Esophagus (tissue), 2 donors: ENCODE results near the gene MLLT3. TPM values are rescaled to one million over a fixed set of nuclear protein-coding genes. Genes with fewer than 3 reads are reported as not detected.

Source experiments
- H3K27ac ChIP-seq, 2 donors: one replicate each; pipeline ENCODE4 v1.5.1; 2013; ENCODE audit warnings: low read depth in 2 of 2, mild to moderate bottlenecking in 2 of 2, inconsistent platforms in 1 of 2, low read length in 1 of 2, moderate library complexity in 1 of 2
- H3K27me3 ChIP-seq, 2 donors: one replicate each; pipeline ENCODE4 v1.6.1; 2013; ENCODE audit warnings: low read length in 2 of 2, control low read depth in 1 of 2, mild to moderate bottlenecking in 1 of 2; ENCODE audit not compliant: insufficient read depth in 2 of 2, control insufficient read depth in 1 of 2
- H3K36me3 ChIP-seq, 2 donors: one replicate each; pipeline ENCODE4 v1.6.1; 2013; ENCODE audit warnings: low read length in 1 of 2; ENCODE audit not compliant: control insufficient read depth in 2 of 2, insufficient read depth in 2 of 2
- H3K4me1 ChIP-seq, 2 donors: one replicate each; pipeline ENCODE4 v1.6.1; 2013; ENCODE audit warnings: low read length in 1 of 2; ENCODE audit not compliant: control insufficient read depth in 2 of 2, insufficient read depth in 2 of 2
- H3K4me3 ChIP-seq, 2 donors: one replicate each; pipeline ENCODE4 v1.5.1; 2013; ENCODE audit warnings: low read length in 2 of 2, mild to moderate bottlenecking in 2 of 2, low read depth in 1 of 2, moderate library complexity in 1 of 2
- H3K9me3 ChIP-seq, 2 donors: one replicate each; pipeline ENCODE4 v1.6.1; 2013; ENCODE audit warnings: mild to moderate bottlenecking in 2 of 2, low read depth in 1 of 2, low read length in 1 of 2, moderate library complexity in 1 of 2; ENCODE audit not compliant: control insufficient read depth in 2 of 2, insufficient read depth in 1 of 2
- WGBS, 2 donors: extraction: QIAGEN DNeasy Blood & Tissue Kit; methylation state at CpG; one replicate each; pipeline ENCODE4 v1.1.7; 2013; 5-methylcytosine and 5-hydroxymethylcytosine counted together
- polyA plus RNA-seq, 2 donors: library from polyadenylated mRNA; stranded (reverse); fragments of 200-250 nt; gene quantifications; one replicate each; pipeline ENCODE4 v1.2.3, GENCODE V29; 2013
- donor health status: healthy with polysubstance abuse.
- donor health status: Bipolar disorder and iron deficiency.

MLLT3 gene
- polyA plus RNA-seq, 2 donors, result 4.6 to 5.0 TPM

- Histone ChIP-seq H3K4me1 (peaks cover 0 to 3% of the 10 kb centered on the region in 2 donors), H3K27ac (no peak overlapping the region), H3K36me3 (no peaks in the 10 kb centered on the region), H3K9me3 (no peaks in the 10 kb centered on the region), H3K4me3 (no peak overlapping the region), H3K27me3 (no peaks in the 10 kb centered on the region)
- WGBS, 2 donors, result 91 to 94% methylated on average over 4 of the region's 4 CpGs
Measured at GRCh38 chr9:20397348-20397747, 225.0 kb downstream of the MLLT3 start.

GRCh38 chr9:20396509-20396908 lies 225.8 kb downstream of the MLLT3 start:
- H3K27me3 ChIP-seq, result no peaks in the 10 kb centered on the region
- no peaks in the 10 kb centered on the region for H3K36me3 ChIP-seq
- no peaks in the 10 kb centered on the region for H3K9me3 ChIP-seq
- 91 to 92% methylated on average over 2 of the region's 2 CpGs for whole genome bisulfite sequencing, 2 donors
- H3K4me1 ChIP-seq, result peaks cover 0 to 3% of the 10 kb centered on the region in 2 donors
- H3K27ac ChIP-seq, result no peak overlapping the region
- no peak overlapping the region for H3K4me3 ChIP-seq

GRCh38 chr9:20395651-20396050 lies 226.6 kb downstream of the MLLT3 start:
- WGBS, 2 donors, result 37 to 47% methylated on average over 2 of the region's 2 CpGs
- Histone ChIP-seq H3K4me3 (no peak overlapping the region), H3K27me3 (no peaks in the 10 kb centered on the region)

GRCh38 chr9:20394969-20395368 lies 227.3 kb downstream of the MLLT3 start:
- WGBS, 2 donors, result 78 to 82% methylated on average over 5 of the region's 5 CpGs
- peaks cover 0 to 3% of the 10 kb centered on the region in 2 donors for H3K4me1 ChIP-seq
- no peak overlapping the region for H3K27ac ChIP-seq

More at GRCh38 chr9:20395651-20396050, 226.6 kb downstream of the MLLT3 start:
- Histone ChIP-seq H3K4me1 (peaks cover 0 to 3% of the 10 kb centered on the region in 2 donors), H3K27ac (no peak overlapping the region), H3K9me3 (no peaks in the 10 kb centered on the region), H3K36me3 (no peaks in the 10 kb centered on the region)

GRCh38 chr9:20391208-20391607 lies 231.1 kb downstream of the MLLT3 start:
- Histone ChIP-seq H3K27ac (no peak overlapping the region), H3K4me1 (peaks cover 0 to 3% of the 10 kb centered on the region in 2 donors), H3K4me3 (no peak overlapping the region), H3K27me3 (no peaks in the 10 kb centered on the region), H3K9me3 (no peaks in the 10 kb centered on the region), H3K36me3 (no peaks in the 10 kb centered on the region)
- 89% methylated on average over 1 of the region's 1 CpG for WGBS, 2 donors

More at GRCh38 chr9:20394969-20395368, 227.3 kb downstream of the MLLT3 start:
- H3K36me3 ChIP-seq, result no peaks in the 10 kb centered on the region
- no peaks in the 10 kb centered on the region for H3K9me3 ChIP-seq
- H3K4me3 ChIP-seq, result no peak overlapping the region
- no peaks in the 10 kb centered on the region for H3K27me3 ChIP-seq

- H3K9me3 ChIP-seq, result no peaks in the 10 kb centered on the region
- no peaks in the 10 kb centered on the region for H3K27me3 ChIP-seq
- peaks cover 0 to 3% of the 10 kb centered on the region in 2 donors for H3K4me1 ChIP-seq
- no peaks in the 10 kb centered on the region for H3K36me3 ChIP-seq
- no peak overlapping the region for H3K27ac ChIP-seq
- H3K4me3 ChIP-seq, result no peak overlapping the region
Measured at GRCh38 chr9:20390400-20390799, 231.9 kb downstream of the MLLT3 start.

- WGBS, 2 donors, result 96 to 97% methylated on average over 3 of the region's 3 CpGs
- no peak overlapping the region for H3K27ac ChIP-seq
- H3K9me3 ChIP-seq, result no peaks in the 10 kb centered on the region
- no peaks in the 10 kb centered on the region for H3K4me1 ChIP-seq
- no peaks in the 10 kb centered on the region for H3K36me3 ChIP-seq
- H3K27me3 ChIP-seq, result no peaks in the 10 kb centered on the region
- no peak overlapping the region for H3K4me3 ChIP-seq
Measured at GRCh38 chr9:20387062-20387461, 235.2 kb downstream of the MLLT3 start.

- H3K9me3 ChIP-seq, result no peaks in the 10 kb centered on the region
- no peak overlapping the region for H3K27ac ChIP-seq
- WGBS, 2 donors, result 74 to 86% methylated on average over 2 of the region's 2 CpGs
- no peaks in the 10 kb centered on the region for H3K36me3 ChIP-seq
- no peaks in the 10 kb centered on the region for H3K27me3 ChIP-seq
- H3K4me3 ChIP-seq, result no peak overlapping the region
- H3K4me1 ChIP-seq, result no peaks in the 10 kb centered on the region
Measured at GRCh38 chr9:20384642-20385041, 237.7 kb downstream of the MLLT3 start.

GRCh38 chr9:20382460-20383071 lies 239.7 kb downstream of the MLLT3 start:
- H3K9me3 ChIP-seq, result no peaks in the 10 kb centered on the region
- WGBS, 2 donors, result 56 to 63% methylated on average over 2 of the region's 2 CpGs
- no peaks in the 10 kb centered on the region for H3K4me1 ChIP-seq
- no peak overlapping the region for H3K27ac ChIP-seq
- H3K27me3 ChIP-seq, result no peaks in the 10 kb centered on the region
- no peak overlapping the region for H3K4me3 ChIP-seq
- no peaks in the 10 kb centered on the region for H3K36me3 ChIP-seq

GRCh38 chr9:20380546-20380945 lies 241.8 kb downstream of the MLLT3 start:
- WGBS, 2 donors, result 86% methylated on average over 5 of the region's 5 CpGs
- no peak overlapping the region for H3K27ac ChIP-seq
- no peak overlapping the region for H3K4me3 ChIP-seq
- no peaks in the 10 kb centered on the region for H3K4me1 ChIP-seq
- H3K9me3 ChIP-seq, result no peaks in the 10 kb centered on the region
- no peaks in the 10 kb centered on the region for H3K27me3 ChIP-seq
- H3K36me3 ChIP-seq, result no peaks in the 10 kb centered on the region
